ENCODE measurements around the gene BCAS4.
"Not testable (repeated sequence)": the region's sequence is repeated elsewhere in the genome, so short reads cannot be mapped to it uniquely, and the experiment has no call there.

BCAS4 gene

GRCh38 chr20:50789968-50790650 is 4.8 kb upstream of the BCAS4 start:
- H3K27me3 ChIP-seq (ENCODE audit: insufficient read depth, low read depth, severe bottlenecking) = no peaks in the 10 kb centered on the region
- TF ChIP-seq CTCF (IDR thresholded peaks at IDR 0.05; ENCODE audit: low read depth, low read length) = no peak
- peak overlapping the region; percentile 77 for H3K27ac ChIP-seq
- H3K36me3 ChIP-seq = no peaks in the 10 kb centered on the region
- no peaks in the 10 kb centered on the region for H3K9me3 ChIP-seq (ENCODE audit: severe bottlenecking)
- no peak for DNase-seq
- no peak overlapping the region for H3K4me3 ChIP-seq (ENCODE audit: low read depth, low read length)

GRCh38 chr20:50790651-50791277 is 4.1 kb upstream of the BCAS4 start:
- peak; percentile 91 for TF ChIP-seq CTCF (IDR thresholded peaks at IDR 0.05; ENCODE audit: low read depth, low read length)
- peak overlapping the region; percentile 3; the same call in 1 of the 2 replicates for H3K4me3 ChIP-seq (ENCODE audit: low read depth, low read length)
- H3K27ac ChIP-seq = peak overlapping the region; percentile 77
- H3K36me3 ChIP-seq = no peaks in the 10 kb centered on the region
- DNase-seq = peak; percentile 91
- H3K9me3 ChIP-seq (ENCODE audit: severe bottlenecking) = no peaks in the 10 kb centered on the region
- peaks cover 2% of the 10 kb centered on the region for H3K27me3 ChIP-seq (ENCODE audit: insufficient read depth, low read depth, severe bottlenecking)

GRCh38 chr20:50792708-50793574 is 1.9 kb upstream of the BCAS4 start:
- Histone ChIP-seq H3K36me3 (no peaks in the 10 kb centered on the region), H3K4me3 (ENCODE audit: low read depth, low read length) (no peak overlapping the region), H3K27ac (no peak overlapping the region), H3K9me3 (ENCODE audit: severe bottlenecking) (no peaks in the 10 kb centered on the region), H3K27me3 (ENCODE audit: insufficient read depth, low read depth, severe bottlenecking) (peaks cover 2% of the 10 kb centered on the region)
- no peak for TF ChIP-seq CTCF (IDR thresholded peaks at IDR 0.05; ENCODE audit: low read depth, low read length)
- DNase-seq = no peak

GRCh38 chr20:50793575-50794016 is 1.3 kb upstream of the BCAS4 start:
- H3K4me3 ChIP-seq (ENCODE audit: low read depth, low read length); H3K27ac ChIP-seq; H3K36me3 ChIP-seq; H3K27me3 ChIP-seq (ENCODE audit: insufficient read depth, low read depth, severe bottlenecking); H3K9me3 ChIP-seq (ENCODE audit: severe bottlenecking): not testable (repeated sequence)
- peak; percentile 39 for DNase-seq
- 0 out of 2 replicates have a peak, but pooled peaks have one; percentile 6 for TF ChIP-seq CTCF (IDR thresholded peaks at IDR 0.05; ENCODE audit: low read depth, low read length)

- peak overlapping the region; percentile 23 for H3K4me3 ChIP-seq (ENCODE audit: low read depth, low read length)
- no peak overlapping the region for H3K27ac ChIP-seq
- no peak for DNase-seq
- H3K27me3 ChIP-seq (ENCODE audit: insufficient read depth, low read depth, severe bottlenecking) = peaks cover 2% of the 10 kb centered on the region
- H3K9me3 ChIP-seq (ENCODE audit: severe bottlenecking) = no peaks in the 10 kb centered on the region
- TF ChIP-seq CTCF (IDR thresholded peaks at IDR 0.05; ENCODE audit: low read depth, low read length) = no peak
- no peaks in the 10 kb centered on the region for H3K36me3 ChIP-seq
Observed at GRCh38 chr20:50794181-50794845, 548 bp upstream of the BCAS4 start.

All from WERI-Rb-1 (cell line).